Glutamatergic neuron (in vitro differentiated cells): ENCODE results near the gene RESP18. TPM values are rescaled to one million over a fixed set of nuclear protein-coding genes. Genes with fewer than 3 reads are reported as not detected.

ENCODE experiments used
- DNase-seq: peaks from one replicate; pipeline ENCODE4 v3.0.0; 2022
- H3K27ac Mint-ChIP-seq: one replicate; pipeline ENCODE4 v1.8.0; 2020; ENCODE audit warnings: mild to moderate bottlenecking, mixed read lengths, inconsistent platforms; ENCODE audit not compliant: unreplicated experiment
- H3K27me3 Mint-ChIP-seq: one replicate; pipeline ENCODE4 v1.8.0; 2020; ENCODE audit warnings: mild to moderate bottlenecking, moderate library complexity, mixed read lengths, inconsistent platforms; ENCODE audit not compliant: unreplicated experiment
- H3K36me3 Mint-ChIP-seq: one replicate; pipeline ENCODE4 v1.8.0; 2020; ENCODE audit warnings: mild to moderate bottlenecking, mixed read lengths, inconsistent platforms; ENCODE audit not compliant: unreplicated experiment
- H3K4me1 Mint-ChIP-seq: one replicate; pipeline ENCODE4 v1.8.0; 2020; ENCODE audit warnings: mild to moderate bottlenecking, low read depth, mixed read lengths, inconsistent platforms; ENCODE audit not compliant: unreplicated experiment
- H3K4me3 Mint-ChIP-seq: one replicate; pipeline ENCODE4 v1.8.0; 2020; ENCODE audit warnings: mild to moderate bottlenecking, mixed read lengths, inconsistent platforms; ENCODE audit not compliant: unreplicated experiment
- H3K9me3 Mint-ChIP-seq: one replicate; pipeline ENCODE4 v1.8.0; 2020; ENCODE audit warnings: mild to moderate bottlenecking, moderate library complexity, mixed read lengths, inconsistent platforms; ENCODE audit not compliant: unreplicated experiment
- CTCF ChIP-seq: fragments of 200-600 bp; sonication (generic); IDR thresholded peaks from one replicate; pipeline ENCODE4 v1.5.0; 2021; ENCODE audit not compliant: partially characterized antibody, unreplicated experiment
- total RNA-seq: library from RNA; stranded (reverse); fragmentation: NEBNext Ultra II Directional; extraction: Animal tissue kit (Norgen Biotek cat#: 25700); gene quantifications from one replicate; pipeline ENCODE4 v1.2.1, GENCODE V29; 2021; ENCODE audit not compliant: unreplicated experiment

Gene RESP18
- total RNA-seq, 1 donor from 2014 or later, result not detected

GRCh38 chr2:219284501-219285372 lies 47.8 kb downstream of the RESP18 start:
- Mint-ChIP-seq H3K4me1 (peaks cover 26% of the 10 kb centered on the region), H3K27me3 (peaks cover 3% of the 10 kb centered on the region), H3K9me3 (peaks cover 5% of the 10 kb centered on the region), H3K27ac (peak overlapping the region; percentile 41), H3K36me3 (no peaks in the 10 kb centered on the region), H3K4me3 (no peak overlapping the region)
- TF ChIP-seq CTCF, result no peak
- DNase-seq, result no peak

- peaks cover 11% of the 10 kb centered on the region for H3K9me3 Mint-ChIP-seq
- DNase-seq, result no peak
- peak overlapping the region; percentile 53 for H3K4me3 Mint-ChIP-seq
- peaks cover 3% of the 10 kb centered on the region for H3K27me3 Mint-ChIP-seq
- H3K27ac Mint-ChIP-seq, result peak overlapping the region; percentile 19
- no peaks in the 10 kb centered on the region for H3K36me3 Mint-ChIP-seq
- H3K4me1 Mint-ChIP-seq, result peaks cover 34% of the 10 kb centered on the region
- no peak for TF ChIP-seq CTCF
Measured at GRCh38 chr2:219282943-219283581, 49.5 kb downstream of the RESP18 start.

GRCh38 chr2:219282375-219282774 lies 50.2 kb downstream of the RESP18 start:
- Mint-ChIP-seq H3K27ac (peak overlapping the region; percentile 19), H3K4me3 (peak overlapping the region; percentile 53), H3K9me3 (peaks cover 13% of the 10 kb centered on the region), H3K4me1 (peaks cover 40% of the 10 kb centered on the region), H3K36me3 (no peaks in the 10 kb centered on the region), H3K27me3 (peaks cover 3% of the 10 kb centered on the region)
- DNase-seq, result no peak
- TF ChIP-seq CTCF, result no peak

GRCh38 chr2:219281588-219281987 lies 51.0 kb downstream of the RESP18 start:
- Mint-ChIP-seq H3K27me3 (peaks cover 3% of the 10 kb centered on the region), H3K4me1 (peaks cover 43% of the 10 kb centered on the region), H3K36me3 (no peaks in the 10 kb centered on the region), H3K27ac (peak overlapping the region; percentile 59), H3K4me3 (peak overlapping the region; percentile 97), H3K9me3 (peaks cover 13% of the 10 kb centered on the region)
- TF ChIP-seq CTCF, result peak; percentile 7
- no peak for DNase-seq

- H3K4me3 Mint-ChIP-seq, result peak overlapping the region; percentile 97
Measured at GRCh38 chr2:219280651-219281050, 51.9 kb downstream of the RESP18 start.

More at GRCh38 chr2:219280651-219281050, 51.9 kb downstream of the RESP18 start:
- H3K27ac Mint-ChIP-seq, result peak overlapping the region; percentile 99
- peaks cover 3% of the 10 kb centered on the region for H3K27me3 Mint-ChIP-seq
- no peak for TF ChIP-seq CTCF
- no peak for DNase-seq
- H3K36me3 Mint-ChIP-seq, result no peaks in the 10 kb centered on the region
- peaks cover 39% of the 10 kb centered on the region for H3K4me1 Mint-ChIP-seq
- peaks cover 11% of the 10 kb centered on the region for H3K9me3 Mint-ChIP-seq
